MM.1S (cell line): Measurements from ENCODE around the gene SCART1.

Source experiments
- DNase-seq: peaks from one replicate; pipeline ENCODE4 v3.0.0-alpha.2; 2015
- H2AFZ ChIP-seq: fragments of 300-600 bp; sonication (generic); 2 replicates; pipeline ENCODE4 v1.6.0; 2016; ENCODE audit warnings: antibody characterized with exemption, low read length
- H3F3A ChIP-seq: fragments of 300-600 bp; sonication (generic); 2 replicates; pipeline ENCODE4 v1.6.1; 2016; ENCODE audit warnings: mild to moderate bottlenecking, antibody characterized with exemption, low read length, moderate library complexity, mixed read lengths; ENCODE audit not compliant: insufficient read depth
- H3K27ac ChIP-seq: fragments of 300-600 bp; sonication (generic); 2 replicates; pipeline ENCODE4 v1.5.1; 2016; ENCODE audit warnings: mild to moderate bottlenecking, low read length
- H3K27me3 ChIP-seq: fragments of 300-600 bp; sonication (generic); replicated peaks from 2 replicates; pipeline ENCODE4 v1.6.0; 2016; ENCODE audit warnings: low read length; ENCODE audit not compliant: insufficient read depth
- H3K36me3 ChIP-seq: fragments of 300-600 bp; sonication (generic); replicated peaks from 2 replicates; pipeline ENCODE4 v1.6.1; 2016; ENCODE audit warnings: mild to moderate bottlenecking, low read length, mixed read lengths; ENCODE audit not compliant: insufficient read depth
- H3K4me1 ChIP-seq: fragments of 300-600 bp; sonication (generic); 2 replicates; pipeline ENCODE4 v1.6.1; 2016; ENCODE audit warnings: low read length, mixed read lengths
- H3K4me2 ChIP-seq: fragments of 300-600 bp; sonication (generic); 2 replicates; pipeline ENCODE4 v1.6.0; 2016; ENCODE audit warnings: low read depth, low read length
- H3K4me3 ChIP-seq: fragments of 300-600 bp; sonication (generic); 2 replicates; pipeline ENCODE4 v1.5.1; 2016; ENCODE audit warnings: low read length, mixed read lengths
- H3K79me2 ChIP-seq: fragments of 300-600 bp; sonication (generic); 2 replicates; pipeline ENCODE4 v1.6.1; 2016; ENCODE audit warnings: mixed run types, low read length, mixed read lengths
- H3K9ac ChIP-seq: fragments of 300-600 bp; sonication (generic); 2 replicates; pipeline ENCODE4 v1.6.1; 2016; ENCODE audit warnings: low read length, mixed read lengths
- H3K9me2 ChIP-seq: fragments of 300-600 bp; sonication (generic); replicated peaks from 2 replicates; pipeline ENCODE4 v1.6.1; 2016; ENCODE audit warnings: mild to moderate bottlenecking, low read length, mixed read lengths; ENCODE audit not compliant: insufficient read depth
- H3K9me3 ChIP-seq: fragments of 300-600 bp; sonication (generic); replicated peaks from 2 replicates; pipeline ENCODE4 v1.6.1; 2016; ENCODE audit warnings: mild to moderate bottlenecking, low read length, mixed read lengths; ENCODE audit not compliant: insufficient read depth
- H4K20me1 ChIP-seq: fragments of 300-600 bp; sonication (generic); 2 replicates; pipeline ENCODE4 v1.6.1; 2016; ENCODE audit warnings: mild to moderate bottlenecking, low read length, moderate library complexity, mixed read lengths; ENCODE audit not compliant: insufficient read depth
- EZH2 ChIP-seq: fragments of 300-600 bp; sonication (generic); optimal IDR thresholded peaks from 2 replicates; pipeline ENCODE3; 2017; ENCODE audit warnings: low read depth, mild to moderate bottlenecking, antibody characterized with exemption, low read length, mixed read lengths
- EZH2phosphoT487 ChIP-seq: fragments of 300-600 bp; sonication (generic); IDR thresholded peaks from 2 replicates; pipeline ENCODE4 v1.6.1; 2018; ENCODE audit warnings: antibody characterized with exemption, low read length
- TF ChIP-seq, protein P1 (sequence below): fragments of 300-600 bp; sonication (generic); IDR thresholded peaks from 2 replicates; pipeline ENCODE4 v1.5.1; 2016; ENCODE audit warnings: antibody characterized with exemption, low read length, mixed read lengths

SCART1 gene

GRCh38 chr10:133509700-133510099 is 56.0 kb downstream of the SCART1 start:
- H3K9me2 ChIP-seq = no peaks in the 10 kb centered on the region
- H3K36me3 ChIP-seq = no peaks in the 10 kb centered on the region
- H3K4me3 ChIP-seq = no peak overlapping the region
- peaks cover 53% of the 10 kb centered on the region for H3K27me3 ChIP-seq
- H3K4me1 ChIP-seq = no peaks in the 10 kb centered on the region
- H3K79me2 ChIP-seq = no peaks in the 10 kb centered on the region
- H3K4me2 ChIP-seq = no peak overlapping the region
- no peak overlapping the region for H2AFZ ChIP-seq
- H3F3A ChIP-seq = no peaks in the 10 kb centered on the region
- DNase-seq = no peak
- H3K27ac ChIP-seq = no peak overlapping the region
- H3K9ac ChIP-seq = no peak overlapping the region
- no peaks in the 10 kb centered on the region for H4K20me1 ChIP-seq
- TF ChIP-seq EZH2phosphoT487 (no peak), EZH2 (no peak)
- TF ChIP-seq, protein P1, sequence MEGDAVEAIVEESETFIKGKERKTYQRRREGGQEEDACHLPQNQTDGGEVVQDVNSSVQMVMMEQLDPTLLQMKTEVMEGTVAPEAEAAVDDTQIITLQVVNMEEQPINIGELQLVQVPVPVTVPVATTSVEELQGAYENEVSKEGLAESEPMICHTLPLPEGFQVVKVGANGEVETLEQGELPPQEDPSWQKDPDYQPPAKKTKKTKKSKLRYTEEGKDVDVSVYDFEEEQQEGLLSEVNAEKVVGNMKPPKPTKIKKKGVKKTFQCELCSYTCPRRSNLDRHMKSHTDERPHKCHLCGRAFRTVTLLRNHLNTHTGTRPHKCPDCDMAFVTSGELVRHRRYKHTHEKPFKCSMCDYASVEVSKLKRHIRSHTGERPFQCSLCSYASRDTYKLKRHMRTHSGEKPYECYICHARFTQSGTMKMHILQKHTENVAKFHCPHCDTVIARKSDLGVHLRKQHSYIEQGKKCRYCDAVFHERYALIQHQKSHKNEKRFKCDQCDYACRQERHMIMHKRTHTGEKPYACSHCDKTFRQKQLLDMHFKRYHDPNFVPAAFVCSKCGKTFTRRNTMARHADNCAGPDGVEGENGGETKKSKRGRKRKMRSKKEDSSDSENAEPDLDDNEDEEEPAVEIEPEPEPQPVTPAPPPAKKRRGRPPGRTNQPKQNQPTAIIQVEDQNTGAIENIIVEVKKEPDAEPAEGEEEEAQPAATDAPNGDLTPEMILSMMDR = no peak
- H3K9me3 ChIP-seq = no peaks in the 10 kb centered on the region

DNA sequence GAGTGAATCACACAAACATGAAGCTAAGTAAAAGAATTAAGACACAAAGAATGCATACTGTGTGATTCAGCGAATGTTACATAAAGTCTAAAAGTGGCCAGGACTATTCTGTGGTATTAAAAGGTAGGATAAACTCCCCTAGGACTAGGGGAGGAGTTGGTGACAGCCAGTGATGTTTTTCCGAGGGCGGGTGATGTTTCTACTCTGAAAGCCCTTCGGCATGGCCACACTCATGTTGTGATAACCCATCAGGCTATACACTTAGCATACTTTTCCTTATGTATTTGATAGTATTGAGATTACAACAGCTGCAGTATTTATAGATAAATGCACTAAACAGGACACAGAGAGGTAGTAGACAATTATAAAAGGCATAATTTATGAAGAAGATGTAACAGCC is 57.7 kb downstream of the SCART1 start:
- Histone ChIP-seq H2AFZ (no peak overlapping the region), H3K9me2 (no peaks in the 10 kb centered on the region), H3K4me3 (no peak overlapping the region), H3K4me2 (no peak overlapping the region), H3K27ac (no peak overlapping the region), H3F3A (no peaks in the 10 kb centered on the region), H3K4me1 (no peaks in the 10 kb centered on the region), H3K9ac (no peak overlapping the region), H3K79me2 (no peaks in the 10 kb centered on the region), H3K36me3 (no peaks in the 10 kb centered on the region), H4K20me1 (no peaks in the 10 kb centered on the region), H3K9me3 (no peaks in the 10 kb centered on the region), H3K27me3 (peaks cover 60% of the 10 kb centered on the region)
- no peak for TF ChIP-seq EZH2
- TF ChIP-seq, protein P1 = no peak
- TF ChIP-seq EZH2phosphoT487 = no peak
- DNase-seq = no peak

- Histone ChIP-seq H3K79me2 (no peaks in the 10 kb centered on the region), H3K9me2 (no peaks in the 10 kb centered on the region), H2AFZ (no peak overlapping the region), H4K20me1 (no peaks in the 10 kb centered on the region), H3K4me1 (no peaks in the 10 kb centered on the region), H3K27me3 (peaks cover 65% of the 10 kb centered on the region), H3K4me2 (no peak overlapping the region), H3K9me3 (no peaks in the 10 kb centered on the region), H3K27ac (no peak overlapping the region), H3K9ac (no peak overlapping the region), H3K36me3 (no peaks in the 10 kb centered on the region), H3F3A (no peaks in the 10 kb centered on the region), H3K4me3 (no peak overlapping the region)
- DNase-seq = no peak
- TF ChIP-seq EZH2phosphoT487 = no peak
- TF ChIP-seq, protein P1 = no peak
- TF ChIP-seq EZH2 = no peak
Observed at GRCh38 chr10:133511907-133512528, 58.3 kb downstream of the SCART1 start.
